Stimulated activated CD4-positive, alpha-beta T cell treated with anti-CD3 and anti-CD28 coated beads, TNF-alpha, amount 100 ng/mL, for 48 hours (primary cell): ENCODE measurements around the gene ABTB2.

Experiments used
- DNase-seq, 3 donors: peaks; one replicate each; pipeline ENCODE4 v3.0.0-alpha.2; 2020; ENCODE audit warnings: low read depth in 3 of 3

Gene ABTB2

DNA sequence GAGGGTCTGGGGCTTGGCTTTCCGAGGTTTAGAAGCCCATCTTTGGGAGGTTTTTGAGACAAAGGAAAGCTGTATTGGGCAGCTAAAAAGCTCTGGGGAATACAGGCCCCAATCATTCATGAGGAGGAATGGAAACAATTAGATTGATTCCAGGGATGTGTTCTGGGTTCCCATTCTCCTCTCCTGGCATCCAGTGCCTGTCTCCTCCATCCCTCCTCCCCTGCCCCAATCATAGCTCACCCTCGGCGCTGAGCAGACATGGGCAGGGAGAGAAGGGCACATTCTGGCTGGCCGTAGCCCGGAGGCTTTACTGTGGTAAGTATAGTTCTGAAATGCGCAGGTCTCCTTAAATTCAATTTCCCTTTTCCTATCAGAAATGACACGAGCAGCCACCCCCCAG, 42.4 kb downstream of the ABTB2 start:
- no peak for DNase-seq

- no peak for DNase-seq
Measured at GRCh38 chr11:34314936-34315335, 42.9 kb downstream of the ABTB2 start.

DNA sequence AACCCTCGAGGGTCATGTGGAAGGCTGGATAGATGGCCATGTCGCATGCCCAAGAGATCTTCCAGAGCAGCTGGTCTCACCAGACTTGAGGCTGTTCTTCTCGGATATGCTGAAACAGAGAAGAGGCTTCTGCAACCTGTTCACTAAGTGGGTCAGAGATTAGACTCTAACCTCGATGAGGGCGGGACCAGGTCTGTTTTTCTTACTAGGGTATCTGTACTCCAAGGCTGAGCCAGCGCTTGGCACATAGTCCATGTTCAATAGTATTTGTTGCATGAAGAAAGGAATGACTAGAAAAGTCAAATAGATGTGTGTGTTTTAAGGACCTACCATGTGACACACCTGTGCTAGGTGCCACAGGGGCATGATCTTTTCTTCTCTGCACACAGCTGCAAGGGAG, 43.6 kb downstream of the ABTB2 start:
- no peak for DNase-seq

GRCh38 chr11:34313099-34313517, 44.7 kb downstream of the ABTB2 start:
- no peak for DNase-seq

- DNase-seq, result no peak
Measured at GRCh38 chr11:34311126-34311525, 46.7 kb downstream of the ABTB2 start.

GRCh38 chr11:34309965-34310364, 47.8 kb downstream of the ABTB2 start:
- DNase-seq, result no peak

DNA sequence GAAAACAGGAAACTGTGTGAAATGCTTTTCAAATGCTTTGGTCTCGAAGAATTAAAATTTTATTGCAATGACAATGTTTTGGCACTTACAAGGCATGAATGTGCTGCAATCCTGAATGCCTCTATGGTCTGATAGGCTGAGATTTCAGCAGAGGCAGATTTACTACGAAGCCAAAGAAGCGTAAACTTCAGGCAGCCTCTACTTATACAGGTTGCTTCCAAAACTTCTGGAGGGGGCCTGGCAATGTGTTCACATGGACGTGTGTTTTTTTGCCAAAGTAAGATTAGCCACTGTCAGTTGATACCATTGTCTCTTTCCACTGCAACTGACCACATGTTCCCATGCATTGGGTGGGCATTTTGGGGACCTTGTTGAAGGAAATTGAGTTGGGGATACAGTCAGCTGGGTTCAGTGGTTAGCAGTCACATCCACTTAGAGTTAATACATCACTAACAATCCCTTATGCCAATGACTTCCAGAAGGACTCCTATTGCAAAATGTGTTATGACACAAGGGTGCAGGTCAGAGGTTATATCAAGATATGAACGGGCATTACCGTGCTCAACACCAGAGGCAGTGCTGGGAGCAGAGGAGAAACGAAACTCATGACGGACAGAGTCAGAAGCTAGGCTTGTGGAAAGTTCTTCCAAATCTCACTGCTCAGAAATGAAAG, 48.8 kb downstream of the ABTB2 start:
- DNase-seq, result no peak

DNA sequence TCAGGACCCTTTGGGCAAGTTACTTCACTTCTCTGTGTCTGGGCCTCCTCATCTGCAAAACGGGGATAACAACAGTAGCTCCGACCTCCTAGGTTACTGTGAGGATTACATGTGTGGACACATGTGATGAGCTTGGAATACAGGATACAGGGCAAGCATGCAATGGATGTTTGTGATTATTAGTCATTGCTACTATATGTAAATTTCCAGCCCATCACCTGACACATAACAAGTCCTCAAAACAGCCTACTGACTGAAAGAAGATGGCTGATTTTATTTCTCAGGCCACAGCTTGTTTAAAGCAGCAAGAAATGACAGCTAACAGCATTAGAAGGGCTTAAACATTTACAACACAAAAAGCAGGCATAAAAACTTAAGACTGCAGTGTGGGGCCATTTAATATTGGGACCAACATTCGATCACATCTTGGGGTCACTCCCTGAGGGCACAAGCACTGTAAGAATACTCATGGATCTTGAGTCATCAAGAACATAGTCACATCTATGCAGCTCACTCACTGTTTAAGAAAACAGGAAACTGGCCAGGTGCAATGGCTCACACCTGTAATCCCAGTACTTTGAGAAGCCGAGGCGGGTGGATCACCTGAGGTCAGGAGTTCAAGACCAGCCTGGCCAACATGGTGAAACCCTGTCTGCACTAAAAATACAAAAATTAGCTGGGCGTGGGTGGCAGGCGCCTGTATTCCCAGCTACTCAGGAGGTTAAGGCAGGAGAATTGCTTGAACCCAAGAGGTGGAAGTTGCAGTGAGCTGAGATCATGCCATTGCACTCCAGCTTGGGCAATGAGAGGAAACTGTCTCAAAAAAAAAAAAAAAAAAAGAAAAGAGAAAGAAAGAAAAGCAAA, 49.5 kb downstream of the ABTB2 start:
- DNase-seq, result no peak

GRCh38 chr11:34305780-34306179, 52.0 kb downstream of the ABTB2 start:
- no peak for DNase-seq

- no peak for DNase-seq
Measured at GRCh38 chr11:34305193-34305592, 52.6 kb downstream of the ABTB2 start.

DNA sequence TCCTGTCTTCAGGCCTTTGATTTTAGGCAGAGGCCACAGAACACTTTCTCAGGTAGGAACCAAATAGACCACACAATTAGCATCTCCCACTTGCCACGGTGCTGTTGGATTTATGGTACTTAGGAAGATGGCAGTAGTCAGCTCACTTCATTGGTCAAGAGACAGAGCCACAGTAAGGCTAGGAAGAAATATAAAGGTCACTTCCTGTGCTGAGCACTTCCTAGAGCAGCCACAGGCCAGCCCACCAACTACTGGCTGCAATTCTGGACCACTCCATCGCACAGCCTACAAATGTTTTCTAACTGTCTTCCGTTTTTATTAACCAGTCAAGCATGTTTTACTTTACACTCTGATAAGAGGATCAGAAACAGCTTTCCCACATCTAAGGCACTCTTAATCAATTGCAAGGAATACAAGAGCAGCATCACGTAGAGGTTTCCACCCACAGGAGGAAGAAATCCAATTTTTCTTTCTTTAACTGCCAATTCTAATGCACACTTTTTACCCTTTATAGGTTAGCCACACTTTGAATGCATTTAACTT, 54.7 kb downstream of the ABTB2 start:
- no peak for DNase-seq

DNA sequence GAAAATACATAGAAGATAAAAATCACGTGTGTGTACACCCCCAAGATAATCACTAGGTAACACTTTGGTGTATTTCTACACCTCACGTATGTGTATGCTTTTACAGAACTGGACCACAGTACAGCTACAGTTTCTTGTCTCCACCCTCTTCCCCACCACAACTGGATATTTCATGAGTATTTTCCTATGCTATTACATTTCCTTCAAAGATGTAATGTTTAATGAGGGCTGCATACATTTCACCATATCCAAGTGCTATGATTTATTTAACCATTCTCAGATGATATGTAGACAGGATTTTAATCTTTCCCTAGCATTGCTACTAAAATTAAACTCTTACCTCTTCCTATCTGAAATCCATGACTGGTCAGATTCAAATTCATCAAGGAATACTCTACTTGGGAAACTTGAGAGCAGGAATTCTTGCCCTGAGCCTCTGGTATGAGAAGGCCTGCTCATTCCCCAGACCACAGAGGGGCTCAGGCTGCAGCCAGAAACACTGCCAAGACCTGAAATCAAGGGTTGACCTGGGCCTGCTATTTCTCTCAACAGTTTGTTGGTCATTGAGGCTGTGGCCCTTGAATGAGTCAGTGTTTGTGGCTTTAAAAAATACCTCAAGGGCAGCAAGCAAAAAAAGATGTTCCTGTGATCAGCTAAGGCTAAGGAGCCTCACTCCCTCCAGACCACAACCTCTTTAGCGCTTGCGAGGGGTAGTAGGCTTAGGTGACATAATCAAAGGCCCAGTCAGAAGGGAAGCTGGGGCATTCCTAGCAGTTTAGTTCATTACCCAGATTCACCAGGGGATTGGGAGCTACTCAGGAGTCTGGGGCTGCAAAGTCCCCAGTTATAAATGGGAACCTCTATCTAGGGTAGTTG, 55.5 kb downstream of the ABTB2 start:
- DNase-seq, result no peak

GRCh38 chr11:34300926-34301295, 56.9 kb downstream of the ABTB2 start:
- DNase-seq, result no peak

GRCh38 chr11:34300026-34300925, 57.5 kb downstream of the ABTB2 start:
- DNase-seq, result no peak

- no peak for DNase-seq
Measured at GRCh38 chr11:34299284-34299972, 58.4 kb downstream of the ABTB2 start.

GRCh38 chr11:34298871-34299270, 58.9 kb downstream of the ABTB2 start:
- no peak for DNase-seq

- no peak for DNase-seq
Measured at GRCh38 chr11:34296412-34296811, 61.4 kb downstream of the ABTB2 start.

- no peak for DNase-seq
Measured at GRCh38 chr11:34292546-34292945, 65.3 kb downstream of the ABTB2 start.

- DNase-seq, result no peak
Measured at GRCh38 chr11:34292111-34292510, 65.7 kb downstream of the ABTB2 start.

DNA sequence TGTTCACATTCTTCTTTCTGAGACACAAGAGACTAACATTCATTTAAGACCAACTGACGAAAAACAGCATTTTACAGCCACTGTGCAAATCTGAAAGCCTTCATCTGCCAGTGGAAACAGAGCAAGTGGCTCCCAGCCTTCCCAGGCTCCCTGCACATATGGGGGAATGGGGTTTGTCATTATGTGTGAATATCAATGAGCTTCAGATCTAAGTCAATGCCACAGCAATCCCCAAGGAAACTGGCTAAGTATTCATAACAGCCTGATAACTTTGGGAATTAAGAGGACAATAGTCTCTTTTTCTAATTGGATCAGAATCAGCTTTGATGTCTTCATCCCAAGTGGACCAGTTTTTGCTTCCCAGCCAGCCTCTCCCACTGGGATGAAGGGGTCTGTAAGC, 66.9 kb downstream of the ABTB2 start:
- DNase-seq, result no peak
